Esophagus (tissue), 2 donors: ENCODE results near the gene NUP107. TPM values are rescaled to one million over a fixed set of nuclear protein-coding genes. Genes with fewer than 3 reads are reported as not detected.
"Not testable (repeated sequence)": the region's sequence is repeated elsewhere in the genome, so short reads cannot be mapped to it uniquely, and the experiment has no call there.

Experiments
- H3K27ac ChIP-seq, 2 donors: one replicate each; pipeline ENCODE4 v1.5.1; 2013; ENCODE audit warnings: low read depth in 2 of 2, mild to moderate bottlenecking in 2 of 2, inconsistent platforms in 1 of 2, low read length in 1 of 2, moderate library complexity in 1 of 2
- H3K27me3 ChIP-seq, 2 donors: one replicate each; pipeline ENCODE4 v1.6.1; 2013; ENCODE audit warnings: low read length in 2 of 2, control low read depth in 1 of 2, mild to moderate bottlenecking in 1 of 2; ENCODE audit not compliant: insufficient read depth in 2 of 2, control insufficient read depth in 1 of 2
- H3K36me3 ChIP-seq, 2 donors: one replicate each; pipeline ENCODE4 v1.6.1; 2013; ENCODE audit warnings: low read length in 1 of 2; ENCODE audit not compliant: control insufficient read depth in 2 of 2, insufficient read depth in 2 of 2
- H3K4me1 ChIP-seq, 2 donors: one replicate each; pipeline ENCODE4 v1.6.1; 2013; ENCODE audit warnings: low read length in 1 of 2; ENCODE audit not compliant: control insufficient read depth in 2 of 2, insufficient read depth in 2 of 2
- H3K4me3 ChIP-seq, 2 donors: one replicate each; pipeline ENCODE4 v1.5.1; 2013; ENCODE audit warnings: low read length in 2 of 2, mild to moderate bottlenecking in 2 of 2, low read depth in 1 of 2, moderate library complexity in 1 of 2
- H3K9me3 ChIP-seq, 2 donors: one replicate each; pipeline ENCODE4 v1.6.1; 2013; ENCODE audit warnings: mild to moderate bottlenecking in 2 of 2, low read depth in 1 of 2, low read length in 1 of 2, moderate library complexity in 1 of 2; ENCODE audit not compliant: control insufficient read depth in 2 of 2, insufficient read depth in 1 of 2
- WGBS, 2 donors: extraction: QIAGEN DNeasy Blood & Tissue Kit; methylation state at CpG; one replicate each; pipeline ENCODE4 v1.1.7; 2013; 5-methylcytosine and 5-hydroxymethylcytosine counted together
- polyA plus RNA-seq, 2 donors: library from polyadenylated mRNA; stranded (reverse); fragments of 200-250 nt; gene quantifications; one replicate each; pipeline ENCODE4 v1.2.3, GENCODE V29; 2013
- donor health status: healthy with polysubstance abuse.
- donor health status: Bipolar disorder and iron deficiency.

The NUP107 gene
- 10 to 100 TPM; 13.6 to 14.8 TPM for polyA plus RNA-seq

DNA sequence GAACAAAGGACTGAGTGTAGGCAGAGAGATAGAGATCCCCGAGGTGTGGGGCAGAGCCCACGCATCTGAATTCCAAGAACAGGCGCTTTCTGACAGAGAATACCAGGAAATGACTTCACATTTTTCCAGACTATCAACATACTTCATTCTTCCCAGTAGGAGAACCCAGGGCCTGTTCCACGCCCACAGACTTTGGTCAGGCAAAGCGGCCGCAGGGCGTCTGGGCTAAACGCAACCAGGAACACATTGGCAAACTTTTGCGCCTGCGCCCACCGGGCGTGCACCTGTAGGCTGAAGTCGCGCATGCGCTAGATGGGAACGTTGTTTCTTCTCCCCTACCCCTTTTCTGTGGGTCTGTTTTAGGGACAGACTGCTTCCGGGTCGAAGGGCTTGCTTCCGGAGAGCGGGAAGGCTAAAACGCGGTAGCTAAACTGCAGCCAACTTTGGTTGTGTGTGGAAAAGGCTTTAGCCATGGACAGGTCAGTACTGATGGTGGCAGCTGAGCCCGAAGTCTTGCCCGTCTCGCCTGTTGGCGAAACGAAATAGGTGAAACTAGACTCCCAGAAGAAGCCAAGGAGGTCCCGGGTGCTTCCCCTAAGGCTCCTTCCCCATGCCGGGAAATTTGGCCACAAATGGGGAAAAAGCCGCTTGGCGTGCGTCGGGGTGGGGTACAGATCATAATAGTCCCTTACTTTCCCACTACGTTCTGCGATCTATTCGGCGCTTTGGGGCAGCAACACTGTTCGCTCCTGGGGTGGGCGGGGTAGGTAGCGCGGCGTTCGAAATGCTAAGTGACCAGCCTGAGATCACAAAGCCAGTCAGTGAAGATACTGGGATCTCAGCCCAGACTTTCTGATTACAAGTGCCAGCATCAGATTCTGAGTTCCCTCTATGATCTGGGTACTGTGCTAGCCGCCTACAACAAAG, at the start of gene NUP107:
Gene NUP107, plus strand, starts transcription at position 384 of the 927 bp plus-strand sequence. Its CDS starts 88 bp downstream, at position 472.
- 0 to 1% methylated on average over 44 of the region's 44 CpGs for WGBS, 2 donors
- Histone ChIP-seq H3K9me3 (no peaks in the 10 kb centered on the region), H3K4me3 (peak within 1 kb of the TSS; percentile 76 to 99), H3K27me3 (no peaks in the 10 kb centered on the region), H3K27ac (peak within 1 kb of the TSS; percentile 67 to 88), H3K4me1 (no peaks in the 10 kb centered on the region), H3K36me3 (peaks cover 0 to 5% of the 10 kb centered on the region in 2 donors)

DNA sequence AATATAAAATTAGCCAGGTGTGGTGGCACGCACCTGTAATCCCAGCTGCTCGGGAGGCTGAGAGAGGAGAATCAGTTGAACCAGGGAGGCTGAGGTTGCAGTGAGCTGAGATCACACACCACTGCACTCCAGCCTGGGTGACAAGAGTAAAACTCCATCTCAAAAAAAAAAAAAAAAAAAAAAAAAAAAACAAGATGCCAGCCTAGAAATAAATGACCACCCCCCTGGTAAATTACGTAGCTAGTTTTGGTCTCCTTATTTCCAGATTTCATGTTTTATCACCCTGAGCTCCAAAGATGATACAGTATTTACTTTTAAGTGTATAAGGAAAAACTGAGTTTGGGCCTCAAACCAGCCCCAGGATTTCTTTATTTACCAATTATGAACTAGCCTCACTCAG, 49.3 kb upstream of the NUP107 start:
- not testable (repeated sequence) for H3K4me3 ChIP-seq, H3K27me3 ChIP-seq, H3K9me3 ChIP-seq, H3K36me3 ChIP-seq, H3K4me1 ChIP-seq, H3K27ac ChIP-seq
- 96 to 99% methylated on average over 3 of the region's 3 CpGs for WGBS, 2 donors

DNA sequence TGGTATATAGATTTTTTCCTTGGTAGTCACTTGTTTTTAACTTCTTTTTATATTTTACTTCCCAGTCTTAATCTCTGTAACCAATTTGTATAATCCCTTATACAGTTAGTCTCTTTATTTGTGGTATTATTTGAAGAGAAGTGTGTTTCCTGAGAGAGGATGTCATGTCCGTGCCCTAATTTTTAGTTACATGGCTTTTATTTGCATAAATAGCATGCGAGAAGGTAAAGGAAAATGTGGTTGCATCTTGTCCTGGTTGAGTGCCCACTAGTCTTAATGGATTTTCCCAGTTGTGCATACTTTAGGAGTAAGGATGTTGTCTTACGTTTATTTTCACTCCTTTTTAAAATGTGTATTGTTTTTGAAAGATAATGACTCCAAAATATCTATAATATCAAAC, 48.6 kb upstream of the NUP107 start:
- no peaks in the 10 kb centered on the region for H3K36me3 ChIP-seq
- H3K27ac ChIP-seq, result no peak overlapping the region
- no peaks in the 10 kb centered on the region for H3K27me3 ChIP-seq
- no peaks in the 10 kb centered on the region for H3K4me1 ChIP-seq
- WGBS, 2 donors, result 72 to 79% methylated on average over 3 of the region's 3 CpGs
- no peak overlapping the region for H3K4me3 ChIP-seq
- no peaks in the 10 kb centered on the region for H3K9me3 ChIP-seq

DNA sequence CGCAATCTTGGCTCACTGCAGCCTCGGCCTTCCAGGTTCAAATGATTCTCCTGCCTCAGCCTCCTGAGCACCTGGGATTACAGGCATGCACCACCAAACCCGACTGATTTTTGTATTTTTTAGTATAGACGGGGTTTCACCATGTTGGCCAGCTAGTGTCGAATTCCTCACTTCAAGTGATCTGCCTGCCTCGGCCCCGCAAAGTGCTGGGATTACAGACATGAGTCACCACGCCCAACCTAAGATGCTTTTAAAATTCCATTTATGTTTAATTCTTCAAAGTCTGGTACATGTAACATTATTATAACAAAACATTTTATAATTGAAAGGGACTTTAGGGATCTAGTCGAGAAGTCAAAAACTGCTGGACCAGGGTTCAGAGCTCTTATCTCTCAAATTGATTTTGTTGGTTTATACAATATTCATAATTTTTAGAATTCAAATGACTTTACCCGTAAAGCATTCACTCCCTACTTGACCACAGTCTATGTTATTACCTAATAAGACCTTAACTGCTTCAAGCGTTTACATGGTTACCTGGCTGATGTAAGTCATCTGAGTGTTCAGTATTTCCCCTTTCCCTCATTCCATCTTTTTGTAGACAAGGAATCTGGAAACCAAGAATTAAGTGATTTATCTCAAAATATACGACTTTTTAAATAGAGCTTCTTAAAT, 47.9 kb upstream of the NUP107 start:
- H3K36me3 ChIP-seq, result no peaks in the 10 kb centered on the region
- no peaks in the 10 kb centered on the region for H3K4me1 ChIP-seq
- no peak overlapping the region for H3K4me3 ChIP-seq
- 80 to 81% methylated on average over 12 of the region's 12 CpGs for WGBS, 2 donors
- no peak overlapping the region for H3K27ac ChIP-seq
- no peaks in the 10 kb centered on the region for H3K9me3 ChIP-seq
- H3K27me3 ChIP-seq, result no peaks in the 10 kb centered on the region

DNA sequence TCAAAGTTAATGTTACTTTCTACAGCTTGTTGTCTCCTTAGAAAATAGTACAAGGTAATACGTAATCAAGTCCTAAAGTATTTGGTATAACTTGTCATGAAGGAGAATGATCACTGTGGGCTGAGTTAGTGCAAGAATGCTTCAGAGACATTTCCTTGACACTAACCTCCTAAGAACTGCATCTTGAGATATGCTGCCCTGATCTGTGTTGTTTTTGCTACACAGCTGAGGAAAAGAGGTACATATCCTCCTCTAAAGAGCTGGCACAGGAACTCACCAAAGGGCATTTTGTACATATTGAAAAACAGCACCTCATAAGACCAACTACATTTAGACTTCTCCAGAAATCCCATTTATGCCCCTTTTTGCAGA, 47.4 kb upstream of the NUP107 start:
- no peaks in the 10 kb centered on the region for H3K9me3 ChIP-seq
- H3K4me3 ChIP-seq, result no peak overlapping the region
- WGBS, 2 donors, result 82 to 86% methylated on average over 1 of the region's 1 CpG
- H3K4me1 ChIP-seq, result no peaks in the 10 kb centered on the region
- no peaks in the 10 kb centered on the region for H3K36me3 ChIP-seq
- no peaks in the 10 kb centered on the region for H3K27me3 ChIP-seq
- H3K27ac ChIP-seq, result no peak overlapping the region

DNA sequence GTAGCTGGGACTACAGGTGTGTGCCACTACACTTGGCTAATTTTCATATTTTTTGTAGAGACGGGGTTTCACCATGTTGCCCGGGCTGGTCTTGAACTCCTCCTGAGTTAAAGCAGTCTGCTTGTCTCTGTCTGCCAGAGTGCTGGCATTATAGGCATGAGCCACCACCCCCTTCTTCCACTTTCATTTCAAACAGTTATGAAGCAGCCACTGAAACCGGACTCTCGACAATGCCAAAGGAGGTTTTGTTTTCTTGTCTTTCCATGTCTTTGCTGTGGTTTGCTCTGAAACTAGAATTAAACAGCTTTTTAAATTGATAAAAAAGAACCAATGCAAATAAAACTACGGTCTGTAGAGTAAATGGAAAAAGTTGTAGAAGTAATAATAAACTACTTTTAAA, 45.6 kb upstream of the NUP107 start:
- Histone ChIP-seq H3K27ac (peak overlapping the region in 1 of 2 donors; percentile 3), H3K27me3 (no peaks in the 10 kb centered on the region), H3K36me3 (no peaks in the 10 kb centered on the region), H3K4me3 (no peak overlapping the region), H3K4me1 (no peaks in the 10 kb centered on the region), H3K9me3 (no peaks in the 10 kb centered on the region)
- 36 to 50% methylated on average over 5 of the region's 5 CpGs for WGBS, 2 donors

DNA sequence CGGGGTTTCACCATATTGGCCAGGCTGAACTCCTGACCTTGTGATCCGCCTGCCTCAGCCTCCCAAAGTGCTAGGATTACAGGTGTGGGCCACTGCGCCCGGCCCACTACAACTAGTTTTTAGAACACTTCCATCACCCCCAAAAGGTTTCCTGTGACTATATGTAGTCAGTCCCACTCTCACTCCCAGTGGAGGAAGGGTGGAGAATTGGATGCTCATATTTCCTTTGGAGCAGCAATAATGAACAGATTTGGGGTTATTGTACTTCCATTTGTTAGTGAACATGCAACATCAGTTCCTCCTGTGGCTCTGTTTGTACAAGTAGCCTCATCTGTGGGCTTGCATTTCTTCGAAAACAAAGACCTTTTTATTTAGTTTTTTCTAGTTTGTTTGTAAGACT, 40.3 kb upstream of the NUP107 start:
- WGBS, 2 donors, result 86 to 91% methylated on average over 5 of the region's 5 CpGs

DNA sequence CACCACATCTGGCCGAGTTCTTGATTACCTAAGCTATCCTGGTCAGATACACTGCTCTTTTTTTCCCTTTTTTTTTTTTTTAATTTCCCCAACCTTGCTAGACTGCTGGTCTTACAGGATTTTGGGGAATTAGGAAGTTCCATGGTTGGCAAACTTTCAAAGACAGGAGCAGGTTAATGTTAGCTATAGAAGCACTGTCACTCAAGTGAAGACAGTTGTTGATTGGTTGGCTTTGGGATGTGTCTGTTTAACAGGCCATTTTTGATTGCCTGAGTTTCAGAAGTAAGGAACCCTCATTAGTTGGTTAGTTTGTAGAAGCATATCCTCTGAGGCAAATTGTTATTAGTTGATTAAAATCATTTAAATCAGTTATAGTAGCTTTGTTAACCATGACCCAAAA, 39.3 kb upstream of the NUP107 start:
- Histone ChIP-seq H3K9me3 (no peaks in the 10 kb centered on the region), H3K4me1 (no peaks in the 10 kb centered on the region), H3K4me3 (no peak overlapping the region), H3K27ac (no peak overlapping the region), H3K27me3 (no peaks in the 10 kb centered on the region), H3K36me3 (no peaks in the 10 kb centered on the region)
- 75 to 77% methylated on average over 1 of the region's 1 CpG for WGBS, 2 donors

More for the DNA sequence above, 40.3 kb upstream of the NUP107 start:
- no peaks in the 10 kb centered on the region for H3K4me1 ChIP-seq
- H3K36me3 ChIP-seq, result no peaks in the 10 kb centered on the region
- H3K27me3 ChIP-seq, result no peaks in the 10 kb centered on the region
- no peak overlapping the region for H3K27ac ChIP-seq
- no peaks in the 10 kb centered on the region for H3K9me3 ChIP-seq
- H3K4me3 ChIP-seq, result no peak overlapping the region

DNA sequence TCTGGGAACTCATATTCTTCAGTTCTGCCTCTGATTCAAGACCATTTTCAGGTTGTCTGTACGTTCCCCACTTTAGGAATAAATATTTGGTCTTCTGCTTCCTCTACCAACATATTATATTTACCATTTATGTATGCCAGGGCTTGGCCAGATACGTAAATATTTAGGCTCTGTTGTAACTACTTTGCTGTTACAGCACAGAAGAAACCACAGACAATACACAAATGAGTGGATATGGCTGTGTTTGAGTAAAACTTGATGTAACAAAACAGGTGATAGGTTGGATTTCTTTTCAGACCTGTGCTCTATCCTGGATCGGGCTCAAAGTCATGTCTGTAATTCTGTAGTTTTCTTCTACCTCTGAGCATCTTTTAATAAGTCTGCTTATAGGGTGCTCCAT, 38.6 kb upstream of the NUP107 start:
- Histone ChIP-seq H3K27me3 (no peaks in the 10 kb centered on the region), H3K4me3 (no peak overlapping the region), H3K36me3 (no peaks in the 10 kb centered on the region), H3K27ac (no peak overlapping the region), H3K9me3 (no peaks in the 10 kb centered on the region), H3K4me1 (no peaks in the 10 kb centered on the region)
- 68 to 72% methylated on average over 3 of the region's 3 CpGs for WGBS, 2 donors
